HG03108 (cell line): Measurements from ENCODE around the gene SRPK2.
"Not testable (repeated sequence)": the region's sequence is repeated elsewhere in the genome, so short reads cannot be mapped to it uniquely, and the experiment has no call there.

Experiments
- ATAC-seq: cut with Tn5 transposase; IDR thresholded peaks from one replicate; pipeline ENCODE4 v1.9.1; 2021; ENCODE audit warnings: moderate library complexity; ENCODE audit not compliant: unreplicated experiment

The SRPK2 gene

GRCh38 chr7:105195891-105196290 lies 192.8 kb downstream of the SRPK2 start:
- no peak for ATAC-seq

GRCh38 chr7:105194959-105195358 lies 193.8 kb downstream of the SRPK2 start:
- ATAC-seq, result not testable (repeated sequence)

GRCh38 chr7:105191331-105191730 lies 197.4 kb downstream of the SRPK2 start:
- ATAC-seq, result no peak

GRCh38 chr7:105189859-105190492 lies 198.7 kb downstream of the SRPK2 start:
- no peak for ATAC-seq

GRCh38 chr7:105188201-105188600 lies 200.5 kb downstream of the SRPK2 start:
- no peak for ATAC-seq

GRCh38 chr7:105187302-105188169 lies 201.2 kb downstream of the SRPK2 start:
- peak; percentile 72 for ATAC-seq

GRCh38 chr7:105185290-105186010 lies 203.3 kb downstream of the SRPK2 start:
- ATAC-seq, result no peak

GRCh38 chr7:105180002-105180401 lies 208.7 kb downstream of the SRPK2 start:
- ATAC-seq, result no peak

- no peak for ATAC-seq
Observed at GRCh38 chr7:105178928-105179541, 209.7 kb downstream of the SRPK2 start.

GRCh38 chr7:105178177-105178576 lies 210.5 kb downstream of the SRPK2 start:
- no peak for ATAC-seq

GRCh38 chr7:105177026-105177425 lies 211.7 kb downstream of the SRPK2 start:
- no peak for ATAC-seq

- ATAC-seq, result no peak
Observed at GRCh38 chr7:105173586-105173985, 215.1 kb downstream of the SRPK2 start.

GRCh38 chr7:105164751-105165150 lies 224.0 kb downstream of the SRPK2 start:
- no peak for ATAC-seq

GRCh38 chr7:105163718-105164117 lies 225.0 kb downstream of the SRPK2 start:
- ATAC-seq, result no peak

- ATAC-seq, result no peak
Observed at GRCh38 chr7:105161366-105161765, 227.4 kb downstream of the SRPK2 start.

GRCh38 chr7:105157278-105157677 lies 231.4 kb downstream of the SRPK2 start:
- ATAC-seq, result no peak

GRCh38 chr7:105156731-105157130 lies 232.0 kb downstream of the SRPK2 start:
- ATAC-seq, result no peak

- no peak for ATAC-seq
Observed at GRCh38 chr7:105154084-105154483, 234.6 kb downstream of the SRPK2 start.

- no peak for ATAC-seq
Observed at GRCh38 chr7:105153531-105153930, 235.2 kb downstream of the SRPK2 start.

- no peak for ATAC-seq
Observed at GRCh38 chr7:105151152-105151551, 237.6 kb downstream of the SRPK2 start.

- no peak for ATAC-seq
Observed at GRCh38 chr7:105149827-105150226, 238.9 kb downstream of the SRPK2 start.
